Ishikawa (cell line): Measurements from ENCODE around the gene KIF6.

Experiments used
- CEBPB ChIP-seq: IDR thresholded peaks from 2 replicates; pipeline ENCODE4 v1.6.1; 2012
- CREB1 ChIP-seq: IDR thresholded peaks from 2 replicates; pipeline ENCODE4 v1.6.1; 2012; ENCODE audit warnings: low read depth
- EGR1 ChIP-seq: IDR thresholded peaks from 2 replicates; pipeline ENCODE4 v1.6.1; 2012
- EP300 ChIP-seq: IDR thresholded peaks from 2 replicates; pipeline ENCODE4 v1.6.1; 2012; ENCODE audit warnings: borderline replicate concordance
- FOXM1 ChIP-seq: IDR thresholded peaks from 2 replicates; pipeline ENCODE4 v1.6.1; 2012; ENCODE audit warnings: low read depth, borderline replicate concordance
- MAX ChIP-seq: IDR thresholded peaks from 2 replicates; pipeline ENCODE4 v1.6.1; 2012
- NFIC ChIP-seq: IDR thresholded peaks from 2 replicates; pipeline ENCODE4 v1.6.1; 2012
- RAD21 ChIP-seq: IDR thresholded peaks from 2 replicates; pipeline ENCODE4 v1.6.1; 2012; ENCODE audit warnings: low read depth
- REST ChIP-seq: IDR thresholded peaks from 2 replicates; pipeline ENCODE4 v1.6.1; 2012; ENCODE audit warnings: low read depth, mild to moderate bottlenecking
- TAF1 ChIP-seq: IDR thresholded peaks from 2 replicates; pipeline ENCODE4 v1.6.1; 2012; ENCODE audit warnings: low read depth, mild to moderate bottlenecking
- TCF12 ChIP-seq: IDR thresholded peaks from 2 replicates; pipeline ENCODE4 v1.6.1; 2012; ENCODE audit warnings: low read depth
- TEAD4 ChIP-seq: IDR thresholded peaks from 2 replicates; pipeline ENCODE4 v1.6.1; 2012
- USF1 ChIP-seq: IDR thresholded peaks from 2 replicates; pipeline ENCODE4 v1.6.1; 2012
- YY1 ChIP-seq: IDR thresholded peaks from 2 replicates; pipeline ENCODE4 v1.6.1; 2012; ENCODE audit warnings: low read depth
- ZBTB7A ChIP-seq: IDR thresholded peaks from 2 replicates; pipeline ENCODE4 v1.6.1; 2012; ENCODE audit warnings: low read depth

Gene KIF6

GRCh38 chr6:39590871-39591393 is 134.3 kb downstream of the KIF6 start:
- TF ChIP-seq USF1 (no peak), TCF12 (no peak), NFIC (no peak), REST (no peak), TEAD4 (no peak), RAD21 (no peak), TAF1 (no peak), CEBPB (no peak), FOXM1 (no peak), EP300 (no peak), CREB1 (no peak), ZBTB7A (no peak), MAX (no peak), YY1 (no peak), EGR1 (no peak)

- TF ChIP-seq CEBPB (no peak), YY1 (no peak), EGR1 (no peak)
Measured at GRCh38 chr6:39587080-39587479, 138.1 kb downstream of the KIF6 start.

GRCh38 chr6:39585641-39586040 is 139.6 kb downstream of the KIF6 start:
- no peak for TF ChIP-seq TAF1
- no peak for TF ChIP-seq USF1

GRCh38 chr6:39577446-39578165 is 147.6 kb downstream of the KIF6 start:
- no peak for TF ChIP-seq NFIC
- TF ChIP-seq TCF12: no peak
- TF ChIP-seq CEBPB: no peak

- TF ChIP-seq REST (no peak), EP300 (no peak), MAX (no peak), EGR1 (no peak), FOXM1 (no peak), CEBPB (no peak), CREB1 (no peak), TEAD4 (no peak), USF1 (no peak), NFIC (no peak), RAD21 (no peak), ZBTB7A (no peak), TAF1 (no peak), YY1 (no peak), TCF12 (no peak)
Measured at GRCh38 chr6:39576556-39577303, 148.5 kb downstream of the KIF6 start.

GRCh38 chr6:39574991-39575390 is 150.2 kb downstream of the KIF6 start:
- no peak for TF ChIP-seq TAF1
- TF ChIP-seq EGR1: no peak
- TF ChIP-seq TEAD4: no peak
- no peak for TF ChIP-seq MAX
- TF ChIP-seq TCF12: no peak
- TF ChIP-seq YY1: no peak
- TF ChIP-seq CEBPB: no peak
- TF ChIP-seq EP300: no peak
- no peak for TF ChIP-seq USF1
- no peak for TF ChIP-seq CREB1
